Measurements from ENCODE around the gene GFI1. TPM values are rescaled to one million over a fixed set of nuclear protein-coding genes. Genes with fewer than 3 reads are reported as not detected.

GFI1 gene
- total RNA-seq, 2 donors from 2014 or later = 0.20 to 0.24 TPM

DNA sequence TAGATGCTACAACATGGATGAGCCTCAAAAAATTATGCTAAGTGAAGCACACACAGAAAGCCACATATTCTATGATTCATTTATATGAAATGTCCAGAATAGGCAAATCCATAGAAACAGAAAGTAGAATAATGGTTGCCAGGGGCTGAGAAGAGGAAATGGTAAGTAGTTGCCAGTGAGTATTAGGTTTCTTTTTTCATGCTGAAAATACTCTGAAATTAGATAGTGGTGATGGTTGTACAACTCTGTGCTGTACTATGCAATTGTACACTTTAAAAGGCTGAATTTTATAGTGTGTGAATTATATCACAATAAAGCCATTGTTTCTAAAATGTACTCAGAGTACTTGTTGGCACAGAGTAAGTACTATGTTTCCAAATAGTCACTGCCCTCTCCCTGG is 15.5 kb upstream of the GFI1 start:
- Mint-ChIP-seq H3K27me3 (ENCODE audit: insufficient read depth) (peaks cover 12% of the 10 kb centered on the region), H3K4me3 (no peak overlapping the region), H3K36me3 (ENCODE audit: low read depth) (no peaks in the 10 kb centered on the region), H3K9me3 (no peaks in the 10 kb centered on the region), H3K27ac (no peak overlapping the region), H3K4me1 (no peaks in the 10 kb centered on the region)
- Histone ChIP-seq H3K4me3 (ENCODE audit: low read length) (no peak overlapping the region), H3K27me3 (ENCODE audit: control insufficient read depth, insufficient read depth, low read length, poor library complexity, severe bottlenecking) (no peaks in the 10 kb centered on the region), H3K36me3 (ENCODE audit: control insufficient read depth, insufficient read depth, low read length) (no peaks in the 10 kb centered on the region), H3K9me3 (ENCODE audit: control insufficient read depth, low read length) (no peaks in the 10 kb centered on the region), H3K9ac (ENCODE audit: extremely low read depth, low read length, poor library complexity, severe bottlenecking) (no peak overlapping the region), H3K27ac (ENCODE audit: low read depth, low read length) (no peak overlapping the region), H3K4me1 (ENCODE audit: control insufficient read depth, insufficient read depth, low read length) (no peaks in the 10 kb centered on the region)
- no peak for DNase-seq
- TF ChIP-seq CTCF (conservative IDR thresholded peaks at IDR 0.05) = no peak

DNA sequence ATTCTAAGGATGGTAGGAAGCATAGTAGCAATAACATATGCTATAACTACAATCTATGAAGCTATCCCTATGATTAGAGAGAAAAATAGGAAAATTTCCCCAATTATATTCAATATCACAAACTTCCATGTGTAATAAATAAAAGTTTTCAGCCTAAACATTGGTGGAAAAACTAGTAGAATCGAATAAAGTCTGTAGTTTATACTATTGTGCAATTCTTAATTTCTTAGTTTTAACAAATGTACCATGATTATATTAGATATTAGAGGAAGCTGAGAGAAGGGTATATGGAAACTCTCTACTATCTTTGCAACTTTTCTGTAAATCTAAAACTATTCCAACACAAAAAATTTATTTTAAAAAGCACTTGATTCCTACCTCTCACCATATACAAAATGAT is 13.8 kb upstream of the GFI1 start:
- Histone ChIP-seq H3K36me3 (ENCODE audit: control insufficient read depth, insufficient read depth, low read length) (no peaks in the 10 kb centered on the region), H3K4me1 (ENCODE audit: control insufficient read depth, insufficient read depth, low read length) (no peaks in the 10 kb centered on the region), H3K27ac (ENCODE audit: low read depth, low read length) (no peak overlapping the region), H3K9ac (ENCODE audit: extremely low read depth, low read length, poor library complexity, severe bottlenecking) (no peak overlapping the region), H3K9me3 (ENCODE audit: control insufficient read depth, low read length) (no peaks in the 10 kb centered on the region), H3K4me3 (ENCODE audit: low read length) (no peak overlapping the region), H3K27me3 (ENCODE audit: control insufficient read depth, insufficient read depth, low read length, poor library complexity, severe bottlenecking) (peaks cover under 1% of the 10 kb centered on the region)
- WGBS, 2 experiments (ENCODE audit: insufficient coverage in 1 of 2, insufficient read length in 1 of 2) = no CpG with 5 or more reads among the region's 1 CpG
- H3K36me3 Mint-ChIP-seq (ENCODE audit: low read depth) = no peaks in the 10 kb centered on the region
- TF ChIP-seq CTCF (conservative IDR thresholded peaks at IDR 0.05) = no peak
- no peak overlapping the region for H3K27ac Mint-ChIP-seq
- no peaks in the 10 kb centered on the region for H3K9me3 Mint-ChIP-seq
- H3K27me3 Mint-ChIP-seq (ENCODE audit: insufficient read depth) = peaks cover 15% of the 10 kb centered on the region
- H3K4me3 Mint-ChIP-seq = no peak overlapping the region
- no peaks in the 10 kb centered on the region for H3K4me1 Mint-ChIP-seq
- no peak for DNase-seq

DNA sequence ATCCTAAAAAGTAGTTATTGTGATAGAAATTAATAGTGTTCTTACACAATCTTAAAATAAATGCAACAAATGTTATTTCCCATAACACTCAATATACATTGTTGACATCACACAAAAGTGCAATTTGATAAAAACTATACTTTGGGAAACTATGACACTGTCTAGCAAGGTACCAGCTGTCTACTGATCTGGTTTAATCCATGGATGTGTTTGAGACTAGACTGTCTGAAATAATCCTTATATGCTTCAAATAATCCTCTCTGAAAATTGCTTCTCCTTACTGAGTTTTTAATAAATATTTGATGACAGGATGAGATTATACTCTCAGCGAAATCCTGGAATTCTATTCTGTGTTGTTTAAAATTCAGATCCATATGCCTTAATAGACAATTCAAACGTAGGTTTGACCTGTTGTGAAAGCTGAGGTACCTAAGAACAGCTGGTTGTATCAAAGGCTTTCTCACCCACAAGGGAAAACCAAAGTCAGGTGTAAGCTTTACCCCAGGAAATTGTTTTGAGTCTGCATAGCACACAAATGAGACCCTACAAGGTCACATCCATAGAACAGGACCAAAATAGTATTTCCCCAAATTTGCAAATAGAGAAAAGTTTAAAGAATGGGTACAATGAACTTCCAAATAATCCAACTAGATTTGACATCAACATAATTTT is 8.8 kb upstream of the GFI1 start:
- Histone ChIP-seq H3K9me3 (ENCODE audit: control insufficient read depth, low read length) (no peaks in the 10 kb centered on the region), H3K27me3 (ENCODE audit: control insufficient read depth, insufficient read depth, low read length, poor library complexity, severe bottlenecking) (peaks cover 20% of the 10 kb centered on the region), H3K9ac (ENCODE audit: extremely low read depth, low read length, poor library complexity, severe bottlenecking) (no peak overlapping the region), H3K27ac (ENCODE audit: low read depth, low read length) (no peak overlapping the region), H3K4me3 (ENCODE audit: low read length) (no peak overlapping the region), H3K4me1 (ENCODE audit: control insufficient read depth, insufficient read depth, low read length) (no peaks in the 10 kb centered on the region), H3K36me3 (ENCODE audit: control insufficient read depth, insufficient read depth, low read length) (no peaks in the 10 kb centered on the region)
- no peak for TF ChIP-seq CTCF (conservative IDR thresholded peaks at IDR 0.05)
- no peak overlapping the region for H3K4me3 Mint-ChIP-seq
- WGBS, 2 experiments (ENCODE audit: insufficient coverage in 1 of 2, insufficient read length in 1 of 2) = 86 to 89% methylated on average over 2 of the region's 2 CpGs
- H3K9me3 Mint-ChIP-seq = no peaks in the 10 kb centered on the region
- H3K27ac Mint-ChIP-seq = no peak overlapping the region
- H3K36me3 Mint-ChIP-seq (ENCODE audit: low read depth) = no peaks in the 10 kb centered on the region
- no peak for DNase-seq
- no peaks in the 10 kb centered on the region for H3K4me1 Mint-ChIP-seq
- H3K27me3 Mint-ChIP-seq (ENCODE audit: insufficient read depth) = peaks cover 31% of the 10 kb centered on the region
